Stomach (tissue), 9 donors: ENCODE data around the gene VSTM2B. TPM values are rescaled to one million over a fixed set of nuclear protein-coding genes. Genes with fewer than 3 reads are reported as not detected.

ENCODE experiments used
- DNase-seq, 2 donors: peaks; one replicate each; pipeline versions ENCODE4 v3.0.0 to v3.0.0-alpha.2; 2013 to 2019
- H3K27ac ChIP-seq, 5 donors: fragments of 200-600 bp in 4 of 5; sonication (generic) in 4 of 5; one replicate each; pipeline ENCODE4 v1.5.1; 2013 to 2019; ENCODE audit warnings: mild to moderate bottlenecking in 1 of 5, moderate library complexity in 1 of 5
- H3K27me3 ChIP-seq, 3 donors: fragments of 200-600 bp; sonication (generic); one replicate each; pipeline ENCODE4 v1.5.1; 2017 to 2019; ENCODE audit warnings: mixed run types in 1 of 3
- H3K36me3 ChIP-seq, 4 donors: fragments of 200-600 bp; sonication (generic); 1 replicate in 3 of 4; 2 replicates in 1 of 4; pipeline ENCODE4 v1.5.1; 2016 to 2019
- H3K4me1 ChIP-seq, 4 donors: fragments of 200-600 bp; sonication (generic); one replicate each; pipeline ENCODE4 v1.5.1; 2016 to 2019
- H3K4me3 ChIP-seq, 4 donors: fragments of 200-600 bp; sonication (generic) in 3 of 4; one replicate each; pipeline ENCODE4 v1.5.1; 2016 to 2019; ENCODE audit warnings: mild to moderate bottlenecking in 1 of 4
- H3K9me3 ChIP-seq, 4 donors: fragments of 200-600 bp; sonication (generic); one replicate each; pipeline ENCODE4 v1.5.1; 2016 to 2019
- EP300 ChIP-seq: sonication (generic); formaldehyde crosslinking; IDR thresholded peaks from one replicate; pipeline ENCODE4 v1.6.1; 2017; ENCODE audit warnings: antibody characterized with exemption
- POLR2A ChIP-seq, 4 donors: fragments of 450-650 bp; IDR thresholded peaks; one replicate each; pipeline ENCODE4 v1.6.1; 2016; ENCODE audit warnings: antibody characterized with exemption in 4 of 4, control low read depth in 2 of 4, mild to moderate bottlenecking in 1 of 4, moderate library complexity in 1 of 4
- POLR2AphosphoS5 ChIP-seq, 3 donors: sonication (generic); formaldehyde crosslinking; IDR thresholded peaks; one replicate each; pipeline ENCODE4 v1.6.1; 2016; ENCODE audit warnings: antibody characterized with exemption in 3 of 3
- WGBS, 5 donors: extraction: QIAGEN DNeasy Blood & Tissue Kit in 3 of 5; methylation state at CpG; one replicate each; pipeline versions ENCODE4 v1.1.5 to v1.1.7; 2013 to 2018; 5-methylcytosine and 5-hydroxymethylcytosine counted together
- intact Hi-C: fragments of 100-400 bp; cut with DNase I; formaldehyde crosslinking; loops from one replicate; pipeline ENCODE4 v1.15.1; 2023; ENCODE audit warnings: low total_unique reads
- polyA plus RNA-seq, 3 donors: library from polyadenylated mRNA; stranded (reverse); fragments of 200-250 nt; gene quantifications; one replicate each; pipeline ENCODE4 v1.2.3, GENCODE V29; 2013
- total RNA-seq, 5 donors: library from RNA; depleted of rRNA; stranded (reverse); fragments of >200 nt; gene quantifications; one replicate each; pipeline versions ENCODE4 v1.1.0 to v1.2.3, GENCODE V29; 2014 to 2016
- TF ChIP-seq, protein P1 (sequence below), 7 experiments: fragments of 450-650 bp in 4 of 7; fragments of 200-600 bp in 3 of 7; sonication (generic) in 3 of 7; IDR thresholded peaks; one replicate each; pipeline ENCODE4 v1.5.1; 2016 to 2019; ENCODE audit warnings: antibody characterized with exemption in 7 of 7, control low read depth in 2 of 7, mild to moderate bottlenecking in 1 of 7
- donor health status: healthy with polysubstance abuse.
- donor health status: Bipolar disorder and iron deficiency.
- donor health status: healthy.

The VSTM2B gene
- total and polyA plus RNA-seq, 8 donors = not detected

DNA sequence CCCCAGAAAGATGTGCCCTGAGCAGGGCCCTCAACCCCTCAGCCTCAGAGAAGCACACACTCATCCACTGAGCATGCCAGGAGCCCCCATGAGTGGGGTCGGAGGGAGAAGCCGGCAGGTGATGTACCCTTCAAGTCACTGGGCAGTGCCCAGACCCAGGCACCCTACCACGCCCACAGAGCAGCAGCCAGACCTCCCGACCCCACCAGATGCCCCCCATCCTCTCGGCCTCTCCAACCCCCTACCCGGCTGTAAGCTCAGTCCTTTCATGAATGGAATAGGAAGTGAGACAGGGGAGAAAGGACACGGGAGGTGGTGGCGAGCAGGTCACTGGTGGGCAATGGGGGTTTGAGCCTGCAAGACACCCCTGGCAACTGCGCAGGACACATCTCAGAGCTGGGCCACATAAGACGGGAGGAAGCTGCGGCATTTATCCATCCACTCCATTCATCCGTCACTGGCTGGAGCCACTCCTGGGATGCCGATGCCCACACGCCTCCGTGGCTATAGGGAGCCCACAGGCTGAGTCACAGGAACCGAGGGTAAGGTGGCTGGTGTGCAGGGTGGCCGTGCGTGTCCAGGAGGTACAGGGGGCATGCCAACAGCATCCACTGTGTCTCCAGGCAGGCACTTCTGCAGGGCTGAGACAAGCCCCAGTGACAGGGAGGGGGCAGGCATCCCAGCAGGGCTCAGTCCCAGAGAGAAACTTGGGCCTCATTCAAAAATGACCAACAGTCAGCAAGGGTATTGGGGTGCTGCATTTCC lies 23.8 kb upstream of the VSTM2B start:
- TF ChIP-seq EP300 (no peak), POLR2AphosphoS5 (IDR thresholded peaks at IDR 0.05) (no peak), POLR2A (IDR thresholded peaks at IDR 0.05) (no peak)
- TF ChIP-seq, protein P1, sequence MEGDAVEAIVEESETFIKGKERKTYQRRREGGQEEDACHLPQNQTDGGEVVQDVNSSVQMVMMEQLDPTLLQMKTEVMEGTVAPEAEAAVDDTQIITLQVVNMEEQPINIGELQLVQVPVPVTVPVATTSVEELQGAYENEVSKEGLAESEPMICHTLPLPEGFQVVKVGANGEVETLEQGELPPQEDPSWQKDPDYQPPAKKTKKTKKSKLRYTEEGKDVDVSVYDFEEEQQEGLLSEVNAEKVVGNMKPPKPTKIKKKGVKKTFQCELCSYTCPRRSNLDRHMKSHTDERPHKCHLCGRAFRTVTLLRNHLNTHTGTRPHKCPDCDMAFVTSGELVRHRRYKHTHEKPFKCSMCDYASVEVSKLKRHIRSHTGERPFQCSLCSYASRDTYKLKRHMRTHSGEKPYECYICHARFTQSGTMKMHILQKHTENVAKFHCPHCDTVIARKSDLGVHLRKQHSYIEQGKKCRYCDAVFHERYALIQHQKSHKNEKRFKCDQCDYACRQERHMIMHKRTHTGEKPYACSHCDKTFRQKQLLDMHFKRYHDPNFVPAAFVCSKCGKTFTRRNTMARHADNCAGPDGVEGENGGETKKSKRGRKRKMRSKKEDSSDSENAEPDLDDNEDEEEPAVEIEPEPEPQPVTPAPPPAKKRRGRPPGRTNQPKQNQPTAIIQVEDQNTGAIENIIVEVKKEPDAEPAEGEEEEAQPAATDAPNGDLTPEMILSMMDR (IDR thresholded peaks at IDR 0.05) = no peak
- no peaks in the 10 kb centered on the region for H3K9me3 ChIP-seq
- H3K36me3 ChIP-seq = no peaks in the 10 kb centered on the region
- intact Hi-C loops = no loop called here
- peaks cover 0 to 32% (median 0%) of the 10 kb centered on the region in 3 donors for H3K27me3 ChIP-seq
- H3K27ac ChIP-seq = no peak overlapping the region
- no peaks in the 10 kb centered on the region for H3K4me1 ChIP-seq
- H3K4me3 ChIP-seq = no peak overlapping the region
- WGBS, 5 donors = 76 to 85% (median 83%) methylated on average over 14 to 18 of the region's 18 CpGs
- DNase-seq = no peak

DNA sequence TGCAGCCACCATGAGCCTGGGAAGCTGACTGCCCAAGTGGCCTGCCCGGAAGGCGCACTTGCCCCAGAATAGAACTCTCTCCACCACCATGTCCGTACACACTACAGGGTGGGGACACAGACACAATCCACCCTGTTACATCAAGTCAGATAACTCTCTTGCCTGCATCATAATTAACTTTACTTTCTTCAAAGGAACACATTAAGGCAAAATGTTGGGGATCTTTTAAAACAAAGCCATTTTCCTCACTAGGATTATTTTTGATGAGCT lies 23.3 kb upstream of the VSTM2B start:
- Histone ChIP-seq H3K4me3 (no peak overlapping the region), H3K27me3 (peaks cover 0 to 38% (median 0%) of the 10 kb centered on the region in 3 donors), H3K4me1 (no peaks in the 10 kb centered on the region), H3K9me3 (no peaks in the 10 kb centered on the region), H3K27ac (no peak overlapping the region), H3K36me3 (no peaks in the 10 kb centered on the region)
- DNase-seq = no peak
- 82 to 88% (median 86%) methylated on average over 3 of the region's 3 CpGs for WGBS, 5 donors
- TF ChIP-seq POLR2AphosphoS5 (IDR thresholded peaks at IDR 0.05) (no peak), EP300 (no peak), POLR2A (IDR thresholded peaks at IDR 0.05) (no peak)
- TF ChIP-seq, protein P1 (IDR thresholded peaks at IDR 0.05) = no peak
- intact Hi-C loops = no loop called here

DNA sequence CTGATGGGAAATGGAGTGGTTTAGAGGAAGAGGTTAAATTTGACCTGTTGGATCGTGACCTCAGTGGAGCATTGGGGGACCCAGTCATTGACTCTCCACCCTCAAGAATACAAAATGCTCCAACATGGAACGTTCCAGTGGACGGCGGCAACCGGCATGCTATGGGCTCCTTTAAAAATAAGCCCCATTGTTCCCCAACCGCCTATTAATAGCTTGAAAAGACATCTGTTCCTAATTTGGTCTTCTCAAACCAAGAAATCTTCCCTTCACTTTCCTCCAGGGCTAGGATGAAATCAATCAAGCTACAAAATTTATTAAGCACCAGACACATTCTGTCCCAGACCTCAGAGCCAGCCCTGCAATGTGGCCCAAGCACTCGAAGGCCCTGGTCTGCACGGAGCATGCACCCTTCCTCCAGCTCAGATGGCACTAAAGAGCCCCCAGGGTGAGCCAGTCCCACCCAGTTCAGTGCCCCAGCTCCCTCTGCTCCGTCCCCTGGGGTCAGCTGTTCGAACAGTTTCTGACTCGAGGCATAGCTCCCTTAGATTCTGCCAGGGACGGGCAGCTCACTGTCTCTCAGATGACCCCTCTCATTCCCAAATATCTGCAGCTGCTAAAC lies 22.5 kb upstream of the VSTM2B start:
- no peak overlapping the region for H3K27ac ChIP-seq
- H3K9me3 ChIP-seq = no peaks in the 10 kb centered on the region
- peaks cover 0 to 39% (median 0%) of the 10 kb centered on the region in 3 donors for H3K27me3 ChIP-seq
- TF ChIP-seq POLR2A (IDR thresholded peaks at IDR 0.05) = no peak
- H3K4me1 ChIP-seq = no peaks in the 10 kb centered on the region
- 64 to 83% (median 76%) methylated on average over 12 of the region's 12 CpGs for WGBS, 5 donors
- peak in 1 of 2 donors; percentile 25 for DNase-seq
- no peak overlapping the region for H3K4me3 ChIP-seq
- intact Hi-C loops = no loop called here
- no peaks in the 10 kb centered on the region for H3K36me3 ChIP-seq

DNA sequence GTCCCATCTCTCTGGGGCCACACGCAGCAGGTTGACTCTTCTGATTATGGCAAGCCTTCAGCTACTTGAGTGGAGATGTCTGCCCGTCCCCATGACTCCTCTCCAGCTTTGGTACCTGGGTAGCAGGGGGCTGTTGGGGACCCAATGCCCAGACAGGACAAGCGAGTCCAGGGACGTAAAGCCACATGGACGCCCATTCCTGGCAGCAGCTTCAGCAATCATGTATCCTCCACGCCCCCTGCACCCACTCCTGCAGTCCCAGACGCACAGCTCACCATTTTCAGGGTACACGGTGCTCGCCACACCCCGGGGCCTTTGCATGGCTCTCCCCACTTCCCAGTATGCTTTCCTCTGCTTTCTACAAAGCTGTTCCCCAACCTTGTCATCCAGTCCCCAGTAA lies 22.0 kb upstream of the VSTM2B start:
- no peak for DNase-seq
- intact Hi-C loops = no loop called here
- H3K27me3 ChIP-seq = peaks cover 0 to 36% (median 0%) of the 10 kb centered on the region in 3 donors
- H3K27ac ChIP-seq = no peak overlapping the region
- 71 to 87% (median 83%) methylated on average over 8 to 10 of the region's 10 CpGs for WGBS, 5 donors
- no peaks in the 10 kb centered on the region for H3K9me3 ChIP-seq
- H3K4me1 ChIP-seq = no peaks in the 10 kb centered on the region
- no peaks in the 10 kb centered on the region for H3K36me3 ChIP-seq
- TF ChIP-seq EP300 (no peak), POLR2A (IDR thresholded peaks at IDR 0.05) (no peak), POLR2AphosphoS5 (IDR thresholded peaks at IDR 0.05) (no peak)
- TF ChIP-seq, protein P1 (IDR thresholded peaks at IDR 0.05) = no peak
- no peak overlapping the region for H3K4me3 ChIP-seq

DNA sequence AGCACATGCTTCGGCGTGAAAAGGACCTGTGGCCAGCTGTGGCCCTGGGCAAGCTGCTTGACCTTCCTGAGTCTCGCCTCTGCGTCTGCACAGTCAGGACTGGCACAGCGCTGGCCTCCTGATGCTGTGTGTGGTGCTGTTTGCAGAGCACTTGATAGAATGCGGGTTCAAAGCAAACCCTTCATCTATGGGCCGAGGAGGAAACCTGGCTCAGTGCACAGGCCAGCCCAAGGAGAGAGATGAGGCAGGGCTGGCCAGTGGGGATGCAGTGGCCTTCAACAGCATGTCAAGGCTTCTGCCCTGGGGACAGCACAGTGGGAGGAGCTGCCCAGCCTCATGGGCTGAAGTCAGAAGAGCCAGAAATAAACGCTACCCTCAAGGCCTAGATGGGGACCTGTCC lies 21.3 kb upstream of the VSTM2B start:
- intact Hi-C loops = no loop called here
- Histone ChIP-seq H3K4me3 (no peak overlapping the region), H3K27me3 (peaks cover 0 to 43% (median 0%) of the 10 kb centered on the region in 3 donors), H3K9me3 (no peaks in the 10 kb centered on the region), H3K4me1 (no peaks in the 10 kb centered on the region), H3K27ac (no peak overlapping the region), H3K36me3 (no peaks in the 10 kb centered on the region)
- WGBS, 5 donors = 73 to 84% (median 82%) methylated on average over 3 to 8 of the region's 8 CpGs
- DNase-seq = no peak
- TF ChIP-seq POLR2A (IDR thresholded peaks at IDR 0.05) = no peak
- no peak for TF ChIP-seq EP300
- TF ChIP-seq, protein P1 (IDR thresholded peaks at IDR 0.05) = no peak
- TF ChIP-seq POLR2AphosphoS5 (IDR thresholded peaks at IDR 0.05) = no peak
